Adrenal gland (tissue), 12 donors: Measurements from ENCODE around the gene DELE1. TPM values are rescaled to one million over a fixed set of nuclear protein-coding genes. Genes with fewer than 3 reads are reported as not detected.
A peak's percentile ranks its signal among the peaks of the same experiment; 100 is the strongest.

ENCODE experiments used
- DNase-seq, 7 donors: peaks; one replicate each; pipeline ENCODE4 v3.0.0-alpha.2; 2019 to 2020
- H3K27ac ChIP-seq, 5 donors: fragments of 200-600 bp; sonication (generic) in 4 of 5; 1 replicate in 3 of 5; 2 replicates in 2 of 5; pipeline versions ENCODE4 v1.5.1 to v1.8.0; 2016 to 2020; ENCODE audit warnings: mild to moderate bottlenecking in 1 of 5
- H3K27me3 ChIP-seq: fragments of 200-600 bp; 2 replicates; pipeline ENCODE4 v1.8.0; 2021
- H3K36me3 ChIP-seq, 2 donors: fragments of 200-600 bp; replicated peaks in 1 of 2; 1 replicate in 1 of 2; 2 replicates in 1 of 2; pipeline versions ENCODE4 v1.5.1 to v1.8.0; 2018 to 2022
- H3K4me1 ChIP-seq, 2 donors: fragments of 200-600 bp; replicated peaks in 1 of 2; 1 replicate in 1 of 2; 2 replicates in 1 of 2; pipeline versions ENCODE4 v1.5.1 to v1.8.0; 2018 to 2021
- H3K4me3 ChIP-seq, 4 donors: fragments of 200-600 bp; sonication (generic) in 3 of 4; one replicate each; pipeline ENCODE4 v1.5.1; 2016 to 2018
- H3K9me3 ChIP-seq, 3 donors: fragments of 200-600 bp; sonication (generic) in 1 of 3; replicated peaks in 1 of 3; 1 replicate in 2 of 3; 2 replicates in 1 of 3; pipeline versions ENCODE4 v1.5.1 to v1.8.0; 2016 to 2021
- POLR2A ChIP-seq, 2 donors: fragments of 450-650 bp; IDR thresholded peaks; one replicate each; pipeline ENCODE4 v1.6.1; 2017; ENCODE audit warnings: antibody characterized with exemption in 2 of 2, mild to moderate bottlenecking in 2 of 2, moderate library complexity in 1 of 2
- WGBS, 4 donors: extraction: QIAGEN DNeasy Blood & Tissue Kit in 2 of 4; methylation state at CpG; one replicate each; pipeline versions ENCODE4 v1.1.5 to v1.1.7; 2013 to 2017; 5-methylcytosine and 5-hydroxymethylcytosine counted together
- intact Hi-C, 2 donors: fragments of 100-400 bp; cut with DNase I; formaldehyde crosslinking; loops; one replicate each; pipeline versions ENCODE4 v1.14.1 to v1.15.0; 2022 to 2023
- polyA plus RNA-seq, 3 donors: library from polyadenylated mRNA; stranded (reverse); fragments of 200-250 nt in 2 of 3; fragments of 350-450 nt in 1 of 3; fragmentation: Illumina TruSeq in 1 of 3; extraction: RNeasy Lipid Tissue Mini Kit (QIAGEN cat#74804) in 1 of 3; gene quantifications; one replicate each; pipeline ENCODE4 v1.2.3, GENCODE V29; 2013 to 2014
- total RNA-seq, 9 donors: library from RNA; depleted of rRNA in 4 of 9; stranded (reverse); fragments of >200 nt in 4 of 9; fragments of 120-200 nt in 1 of 9; fragmentation: NEBNext Ultra II Directional in 1 of 9; extraction: Animal tissue kit (Norgen Biotek cat#: 25700) in 1 of 9; gene quantifications; one replicate each; pipeline versions ENCODE4 v1.1.0 to v1.2.4, GENCODE V29; 2013 to 2023
- TF ChIP-seq, protein P1 (sequence below), 6 experiments: fragments of 450-650 bp in 4 of 6; fragments of 200-600 bp in 2 of 6; sonication (generic) in 1 of 6; IDR thresholded peaks; 1 replicate in 5 of 6; 2 replicates in 1 of 6; pipeline versions ENCODE4 v1.5.1 to v1.8.0; 2016 to 2021; ENCODE audit warnings: antibody characterized with exemption in 6 of 6, mild to moderate bottlenecking in 2 of 6, moderate library complexity in 1 of 6
- donor health status: healthy with polysubstance abuse.
- donor health status: Bipolar disorder and iron deficiency.
- donor health status: DM: yes; HTN: yes; CAD: no.
- donor health status: DM: no; HTN: no; CAD: no.
- donor health status: DM: no; HTN: no; CAD: no.
- donor health status: DM: yes; HTN: yes; CAD: no.

DELE1 gene
- total and polyA plus RNA-seq, 12 donors: 65.2 to 162 (median 111) TPM

DNA sequence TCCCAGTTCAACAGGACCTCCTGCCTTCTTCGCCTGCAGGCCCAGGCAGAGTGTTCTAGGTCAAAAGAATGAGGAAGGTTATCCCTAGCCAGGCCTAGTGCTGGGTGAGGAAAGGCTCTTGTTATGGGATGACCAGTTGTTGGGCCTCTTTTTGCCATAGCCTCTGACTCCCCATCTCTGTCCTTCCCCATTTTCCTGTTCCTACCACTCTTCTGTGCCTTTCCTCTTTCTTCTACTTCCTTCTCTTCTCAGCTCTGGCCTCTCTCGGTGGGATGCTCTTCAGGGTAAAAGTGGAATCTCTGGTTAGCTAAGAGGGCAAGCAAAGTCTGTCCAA, 44.3 kb upstream of the DELE1 start:
- H3K27ac ChIP-seq: peak overlapping the region in 1 of 5 donors; percentile 78
- no peak for DNase-seq
- peaks cover 23 to 47% of the 10 kb centered on the region in 2 donors for H3K4me1 ChIP-seq
- WGBS, 4 donors: 0% methylated on average over 2 of the region's 2 CpGs
- peaks cover 25% of the 10 kb centered on the region for H3K27me3 ChIP-seq
- H3K4me3 ChIP-seq: peak overlapping the region in 1 of 4 donors; percentile 71
- H3K9me3 ChIP-seq: no peaks in the 10 kb centered on the region
- TF ChIP-seq POLR2A (IDR thresholded peaks at IDR 0.05): no peak
- TF ChIP-seq, protein P1, sequence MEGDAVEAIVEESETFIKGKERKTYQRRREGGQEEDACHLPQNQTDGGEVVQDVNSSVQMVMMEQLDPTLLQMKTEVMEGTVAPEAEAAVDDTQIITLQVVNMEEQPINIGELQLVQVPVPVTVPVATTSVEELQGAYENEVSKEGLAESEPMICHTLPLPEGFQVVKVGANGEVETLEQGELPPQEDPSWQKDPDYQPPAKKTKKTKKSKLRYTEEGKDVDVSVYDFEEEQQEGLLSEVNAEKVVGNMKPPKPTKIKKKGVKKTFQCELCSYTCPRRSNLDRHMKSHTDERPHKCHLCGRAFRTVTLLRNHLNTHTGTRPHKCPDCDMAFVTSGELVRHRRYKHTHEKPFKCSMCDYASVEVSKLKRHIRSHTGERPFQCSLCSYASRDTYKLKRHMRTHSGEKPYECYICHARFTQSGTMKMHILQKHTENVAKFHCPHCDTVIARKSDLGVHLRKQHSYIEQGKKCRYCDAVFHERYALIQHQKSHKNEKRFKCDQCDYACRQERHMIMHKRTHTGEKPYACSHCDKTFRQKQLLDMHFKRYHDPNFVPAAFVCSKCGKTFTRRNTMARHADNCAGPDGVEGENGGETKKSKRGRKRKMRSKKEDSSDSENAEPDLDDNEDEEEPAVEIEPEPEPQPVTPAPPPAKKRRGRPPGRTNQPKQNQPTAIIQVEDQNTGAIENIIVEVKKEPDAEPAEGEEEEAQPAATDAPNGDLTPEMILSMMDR (IDR thresholded peaks at IDR 0.05): peak in 1 of 6 experiments; percentile 16
- no peaks in the 10 kb centered on the region for H3K36me3 ChIP-seq
- intact Hi-C loops: loop anchor here (5.0 kb wide), 1 partner anchor 177 kb away; no protein-coding TSS in a partner anchor

DNA sequence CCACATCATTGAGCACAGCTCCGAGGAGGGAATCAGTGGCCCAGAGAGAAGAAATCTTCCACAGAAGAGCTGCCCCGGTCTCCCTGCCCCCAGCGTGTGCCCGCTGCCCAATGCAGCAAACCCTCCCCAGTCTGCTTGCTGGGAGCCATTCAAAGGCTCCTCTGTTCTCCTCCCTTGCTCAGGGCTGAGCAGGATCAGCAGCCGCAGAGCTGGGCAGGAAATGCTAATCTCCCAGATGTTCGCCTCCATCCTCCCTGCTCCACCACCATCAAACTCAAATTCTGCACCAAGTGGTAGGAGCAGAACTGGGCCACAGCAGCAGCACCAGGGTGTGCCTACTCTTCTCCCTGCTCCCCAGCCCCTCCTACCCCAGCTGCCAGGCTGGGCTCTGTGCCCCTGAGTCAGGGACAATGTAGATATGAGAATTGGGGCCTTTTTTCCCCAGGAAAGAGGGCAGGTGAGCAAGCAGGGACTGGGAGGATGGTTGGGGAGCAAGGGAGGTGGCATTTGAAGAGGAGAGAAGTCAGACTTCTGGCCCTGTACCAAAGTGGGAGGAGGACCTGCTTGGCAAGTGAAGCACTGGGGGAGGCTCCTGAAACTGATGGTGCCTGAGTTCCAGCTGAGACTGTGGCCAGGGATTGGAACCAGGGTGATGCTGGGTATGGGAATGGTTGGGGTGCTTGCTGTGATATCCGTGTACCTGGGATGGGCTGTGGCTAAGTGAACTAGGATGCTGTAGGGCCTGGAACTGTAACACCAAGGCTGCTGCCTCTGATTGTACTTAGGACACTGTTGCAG, 43.5 kb upstream of the DELE1 start:
- intact Hi-C loops: loop anchor here (5.0 to 10.0 kb wide), 4 partner anchors 75 to 188 kb away; partner anchors contain the start of gene PCDH12 (in 2 of the 2)
- no peak for DNase-seq
- WGBS, 4 donors: 31 to 67% (median 36%) methylated on average over 2 to 7 of the region's 7 CpGs
- Histone ChIP-seq H3K27ac (peak overlapping the region in 1 of 5 donors; percentile 78), H3K4me3 (no peak overlapping the region), H3K9me3 (no peaks in the 10 kb centered on the region), H3K4me1 (peaks cover 23 to 47% of the 10 kb centered on the region in 2 donors), H3K36me3 (no peaks in the 10 kb centered on the region), H3K27me3 (peaks cover 25% of the 10 kb centered on the region)
- TF ChIP-seq POLR2A (IDR thresholded peaks at IDR 0.05): no peak
- TF ChIP-seq, protein P1 (IDR thresholded peaks at IDR 0.05): no peak

DNA sequence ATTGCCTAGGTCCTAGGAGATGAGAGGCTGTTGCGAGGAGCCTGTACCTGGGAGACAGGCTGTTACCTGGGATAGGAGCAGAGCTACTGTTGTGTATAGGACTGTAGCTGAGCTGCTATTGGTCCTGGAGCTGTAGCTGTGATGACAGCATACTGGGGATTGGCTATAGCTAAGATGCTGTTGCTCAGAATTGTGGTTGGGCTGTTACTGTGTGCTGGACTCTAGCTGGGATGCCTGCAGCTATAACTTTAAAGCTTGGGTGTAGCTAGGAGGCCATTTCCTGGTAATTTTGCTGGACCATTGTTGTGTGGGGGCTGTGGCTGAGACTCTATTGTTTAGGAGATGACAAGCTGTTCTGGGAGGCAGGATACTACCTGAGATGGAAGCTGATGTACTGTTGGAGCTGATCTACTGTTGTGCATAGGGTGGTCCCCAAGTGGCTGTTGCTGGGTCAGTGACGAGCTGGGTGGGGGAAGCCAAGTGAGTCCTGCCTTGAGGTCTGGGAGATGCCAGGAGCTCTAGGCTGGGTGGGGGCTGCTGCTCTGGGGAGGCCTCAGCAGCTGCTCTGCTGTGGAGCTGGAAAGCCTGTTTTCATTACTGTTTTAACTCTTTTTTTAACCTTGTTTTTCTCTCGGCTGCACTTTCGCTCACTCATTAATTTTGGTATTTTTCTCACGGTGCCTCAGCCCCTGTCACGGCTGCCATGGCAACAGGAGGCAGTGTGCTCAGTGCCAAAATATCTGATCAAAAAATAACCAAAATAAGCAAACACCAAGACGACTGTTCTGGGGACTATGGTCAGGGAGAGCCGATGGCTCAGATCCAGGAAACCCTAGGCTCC, 42.5 kb upstream of the DELE1 start:
- intact Hi-C loops: loop anchor here (5.0 to 10.0 kb wide), 3 partner anchors 74 to 189 kb away; partner anchors contain the start of gene PCDH12 (in 2 of the 2)
- peaks cover 18 to 45% of the 10 kb centered on the region in 2 donors for H3K4me1 ChIP-seq

More for the DNA sequence above, 42.5 kb upstream of the DELE1 start:
- DNase-seq: no peak
- no peaks in the 10 kb centered on the region for H3K9me3 ChIP-seq
- H3K36me3 ChIP-seq: no peaks in the 10 kb centered on the region
- H3K27me3 ChIP-seq: peaks cover 22% of the 10 kb centered on the region
- H3K4me3 ChIP-seq: no peak overlapping the region
- H3K27ac ChIP-seq: peak overlapping the region in 1 of 5 donors; percentile 64
- 37 to 41% (median 38%) methylated on average over 8 of the region's 8 CpGs for WGBS, 4 donors
- TF ChIP-seq POLR2A (IDR thresholded peaks at IDR 0.05): no peak
- TF ChIP-seq, protein P1 (IDR thresholded peaks at IDR 0.05): no peak
